ENCODE data around the gene UBASH3A. TPM values are rescaled to one million over a fixed set of nuclear protein-coding genes. Genes with fewer than 3 reads are reported as not detected.

The UBASH3A gene
- polyA plus RNA-seq, 2 of the 4 experiments (the other 2 are of a cell fraction), result not detected

DNA sequence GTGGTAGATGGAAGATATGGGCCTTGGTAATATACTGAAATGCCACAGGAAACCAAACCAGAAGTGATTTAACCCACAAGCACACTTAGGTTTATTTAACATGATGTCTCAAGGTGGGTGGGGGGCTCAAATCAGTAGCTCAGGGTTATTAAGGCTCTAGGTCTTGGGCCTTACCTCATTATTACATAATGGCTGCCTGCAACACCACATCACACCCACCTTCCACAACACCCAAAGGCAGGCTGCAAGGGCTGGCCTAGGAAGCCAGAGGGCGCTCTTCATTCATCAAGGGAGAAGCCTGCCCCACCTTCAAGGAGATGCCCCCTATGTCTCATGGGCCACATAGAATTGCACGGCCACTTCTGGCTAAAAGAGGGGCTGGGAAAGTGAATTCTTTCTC, 43.4 kb upstream of the UBASH3A start:
- ChIA-PET CTCF (interaction anchor here (0.9 to 2.1 kb wide), 2 partner anchors 21 to 22 kb away, joined by 4 to 8 read pairs; no protein-coding TSS in a partner anchor), POLR2A (no interaction called here)
- TF ChIP-seq RAD21 (conservative IDR thresholded peaks at IDR 0.05 in 1 of 2, IDR thresholded peaks at IDR 0.05 in 1 of 2) (0 out of 5 replicates have a peak, but pooled peaks of 1 of the 2 experiments have one; percentile 3), KDM5A (IDR thresholded peaks at IDR 0.05) (no peak)
- FAIRE-seq (no peak), DNase-seq (ENCODE audit: low read depth in 1 of 2, low spot score in 1 of 2) (peak in 1 of 2 experiments; percentile 11), ATAC-seq (no peak)
- Histone ChIP-seq H3K4me3 (no peak overlapping the region), H3K4me1 (peaks cover 4% of the 10 kb centered on the region; the same call in 1 of the 3 replicates), H3K4me2 (no peak overlapping the region), H3K9me3 (no peaks in the 10 kb centered on the region), H3K27ac (no peak overlapping the region)
- WGBS (ENCODE audit: missing lambda C conversion rate), result 56% methylated on average over 2 of the region's 2 CpGs

DNA sequence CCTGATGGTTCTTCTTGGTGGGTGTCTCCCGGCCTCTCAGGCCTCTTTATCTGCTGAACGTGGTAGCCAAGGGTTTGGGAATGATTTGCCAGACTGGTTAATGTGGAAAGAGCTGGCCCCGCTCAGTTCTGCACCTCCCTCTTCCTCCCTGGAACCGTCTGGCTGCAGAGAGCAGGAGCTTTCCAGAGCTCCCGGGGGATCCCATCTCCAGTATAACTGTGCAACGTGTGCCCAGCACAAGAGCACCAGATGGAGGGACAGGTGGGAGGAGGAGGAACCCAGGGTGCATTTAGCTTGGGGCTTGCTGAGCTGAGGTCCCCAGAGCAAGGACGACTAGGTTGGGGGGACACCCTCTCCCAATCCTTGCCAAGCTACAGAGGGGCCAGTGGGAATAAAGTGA, 42.4 kb upstream of the UBASH3A start:
- CTCF ChIA-PET, result interaction anchor here (0.6 to 2.1 kb wide), 5 partner anchors 11 to 213 kb away, joined by 3 to 8 read pairs (median 4); no protein-coding TSS in a partner anchor
- no peak for FAIRE-seq
- no peak overlapping the region for H3K27ac ChIP-seq

DNA sequence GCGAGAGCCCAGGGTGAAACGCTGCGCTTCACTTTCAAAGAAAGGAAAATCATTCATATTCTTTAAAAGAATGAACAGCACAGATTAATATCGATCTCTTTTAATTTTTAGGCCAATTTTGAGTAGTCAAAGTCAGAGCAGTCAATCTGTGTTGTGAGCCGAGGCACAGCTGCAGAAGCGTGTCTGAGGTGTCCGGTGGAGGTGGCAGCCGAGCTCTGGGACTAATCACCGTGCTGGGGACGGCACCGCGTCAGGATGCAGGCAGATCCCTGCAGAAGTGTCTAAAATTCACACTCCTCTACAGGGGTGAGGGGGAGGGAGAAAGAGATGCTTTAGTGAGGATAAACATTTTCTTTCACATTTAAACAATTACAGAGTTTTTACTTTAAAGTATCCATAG, 41.5 kb upstream of the UBASH3A start:
- H3K27ac ChIP-seq, result no peak overlapping the region
- H3K9me3 ChIP-seq, result no peaks in the 10 kb centered on the region
- CTCF ChIA-PET, result interaction anchor here (0.6 to 2.1 kb wide), 2 partner anchors 24 to 118 kb away, joined by 3 to 8 read pairs; no protein-coding TSS in a partner anchor
- no peak overlapping the region for H3K4me2 ChIP-seq
- POLR2A ChIA-PET, result no interaction called here
- FAIRE-seq (no peak), ATAC-seq (no peak), DNase-seq (ENCODE audit: low read depth in 1 of 2, low spot score in 1 of 2) (no peak)
- 84% methylated on average over 12 of the region's 12 CpGs for whole genome bisulfite sequencing (ENCODE audit: missing lambda C conversion rate)
- peaks cover 20% of the 10 kb centered on the region for H3K4me1 ChIP-seq
- no peak for TF ChIP-seq TFCP2L1 (CRISPR knock-in tag; IDR thresholded peaks at IDR 0.05)
- TF ChIP-seq, protein P1, sequence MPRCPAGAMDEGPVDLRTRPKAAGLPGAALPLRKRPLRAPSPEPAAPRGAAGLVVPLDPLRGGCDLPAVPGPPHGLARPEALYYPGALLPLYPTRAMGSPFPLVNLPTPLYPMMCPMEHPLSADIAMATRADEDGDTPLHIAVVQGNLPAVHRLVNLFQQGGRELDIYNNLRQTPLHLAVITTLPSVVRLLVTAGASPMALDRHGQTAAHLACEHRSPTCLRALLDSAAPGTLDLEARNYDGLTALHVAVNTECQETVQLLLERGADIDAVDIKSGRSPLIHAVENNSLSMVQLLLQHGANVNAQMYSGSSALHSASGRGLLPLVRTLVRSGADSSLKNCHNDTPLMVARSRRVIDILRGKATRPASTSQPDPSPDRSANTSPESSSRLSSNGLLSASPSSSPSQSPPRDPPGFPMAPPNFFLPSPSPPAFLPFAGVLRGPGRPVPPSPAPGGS (IDR thresholded peaks at IDR 0.05), result no peak
- TF ChIP-seq HOXB5 (CRISPR knock-in tag; IDR thresholded peaks at IDR 0.05), result no peak
- TF ChIP-seq NR3C1 (IDR thresholded peaks at IDR 0.05), result no peak
- TF ChIP-seq CBX2 (IDR thresholded peaks at IDR 0.05; ENCODE audit: borderline replicate concordance, low read depth), result no peak
- TF ChIP-seq, protein P2, sequence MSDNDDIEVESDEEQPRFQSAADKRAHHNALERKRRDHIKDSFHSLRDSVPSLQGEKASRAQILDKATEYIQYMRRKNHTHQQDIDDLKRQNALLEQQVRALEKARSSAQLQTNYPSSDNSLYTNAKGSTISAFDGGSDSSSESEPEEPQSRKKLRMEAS (IDR thresholded peaks at IDR 0.05), result no peak
- TF ChIP-seq CEBPB (IDR thresholded peaks at IDR 0.05), result no peak
- TF ChIP-seq RARB (CRISPR knock-in tag; IDR thresholded peaks at IDR 0.05), result no peak
- no peak for TF ChIP-seq MYC (IDR thresholded peaks at IDR 0.05; ENCODE audit: borderline replicate concordance, low read length)
- TF ChIP-seq HEYL (CRISPR knock-in tag; IDR thresholded peaks at IDR 0.05), result no peak
- no peak for TF ChIP-seq RFX5 (IDR thresholded peaks at IDR 0.05)
- TF ChIP-seq, protein P3, sequence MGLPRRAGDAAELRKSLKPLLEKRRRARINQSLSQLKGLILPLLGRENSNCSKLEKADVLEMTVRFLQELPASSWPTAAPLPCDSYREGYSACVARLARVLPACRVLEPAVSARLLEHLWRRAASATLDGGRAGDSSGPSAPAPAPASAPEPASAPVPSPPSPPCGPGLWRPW (IDR thresholded peaks at IDR 0.05), result no peak
- no peak for TF ChIP-seq ZNF302 (CRISPR knock-in tag; IDR thresholded peaks at IDR 0.05)
- TF ChIP-seq CHD2 (IDR thresholded peaks at IDR 0.05; ENCODE audit: low read length, partially characterized antibody), result no peak
- TF ChIP-seq JUN (IDR thresholded peaks at IDR 0.05), result no peak
- TF ChIP-seq, protein P4, sequence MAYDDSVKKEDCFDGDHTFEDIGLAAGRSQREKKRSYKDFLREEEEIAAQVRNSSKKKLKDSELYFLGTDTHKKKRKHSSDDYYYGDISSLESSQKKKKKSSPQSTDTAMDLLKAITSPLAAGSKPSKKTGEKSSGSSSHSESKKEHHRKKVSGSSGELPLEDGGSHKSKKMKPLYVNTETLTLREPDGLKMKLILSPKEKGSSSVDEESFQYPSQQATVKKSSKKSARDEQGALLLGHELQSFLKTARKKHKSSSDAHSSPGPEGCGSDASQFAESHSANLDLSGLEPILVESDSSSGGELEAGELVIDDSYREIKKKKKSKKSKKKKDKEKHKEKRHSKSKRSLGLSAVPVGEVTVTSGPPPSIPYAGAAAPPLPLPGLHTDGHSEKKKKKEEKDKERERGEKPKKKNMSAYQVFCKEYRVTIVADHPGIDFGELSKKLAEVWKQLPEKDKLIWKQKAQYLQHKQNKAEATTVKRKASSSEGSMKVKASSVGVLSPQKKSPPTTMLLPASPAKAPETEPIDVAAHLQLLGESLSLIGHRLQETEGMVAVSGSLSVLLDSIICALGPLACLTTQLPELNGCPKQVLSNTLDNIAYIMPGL (CRISPR knock-in tag; IDR thresholded peaks at IDR 0.05; ENCODE audit: borderline replicate concordance), result no peak
- H3K4me3 ChIP-seq, result no peak overlapping the region

More for the DNA sequence above, 42.4 kb upstream of the UBASH3A start:
- WGBS (ENCODE audit: missing lambda C conversion rate), result 45% methylated on average over 5 of the region's 7 CpGs
- POLR2A ChIA-PET, result no interaction called here
- TF ChIP-seq, protein P5, sequence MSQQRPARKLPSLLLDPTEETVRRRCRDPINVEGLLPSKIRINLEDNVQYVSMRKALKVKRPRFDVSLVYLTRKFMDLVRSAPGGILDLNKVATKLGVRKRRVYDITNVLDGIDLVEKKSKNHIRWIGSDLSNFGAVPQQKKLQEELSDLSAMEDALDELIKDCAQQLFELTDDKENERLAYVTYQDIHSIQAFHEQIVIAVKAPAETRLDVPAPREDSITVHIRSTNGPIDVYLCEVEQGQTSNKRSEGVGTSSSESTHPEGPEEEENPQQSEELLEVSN (IDR thresholded peaks at IDR 0.05; ENCODE audit: borderline replicate concordance, low read depth), result no peak
- TF ChIP-seq PHF8 (IDR thresholded peaks at IDR 0.05; ENCODE audit: borderline replicate concordance, low read depth) (no peak), RFX5 (IDR thresholded peaks at IDR 0.05) (no peak), MAZ (IDR thresholded peaks at IDR 0.05; ENCODE audit: borderline replicate concordance, low read depth, low read length) (no peak), HOXB5 (CRISPR knock-in tag; IDR thresholded peaks at IDR 0.05) (no peak), CEBPB (IDR thresholded peaks at IDR 0.05) (no peak), ZSCAN20 (CRISPR knock-in tag; IDR thresholded peaks at IDR 0.05) (no peak), JUN (IDR thresholded peaks at IDR 0.05) (no peak)
- H3K4me3 ChIP-seq, result no peak overlapping the region
- no peak for DNase-seq (ENCODE audit: low read depth in 1 of 2, low spot score in 1 of 2)
- H3K9me3 ChIP-seq, result no peaks in the 10 kb centered on the region
- no peak overlapping the region for H3K4me2 ChIP-seq
- H3K4me1 ChIP-seq, result peaks cover 11% of the 10 kb centered on the region
- no peak for ATAC-seq

All from A549 (cell line).